ENCODE results near the gene PMS1.
"Not testable (repeated sequence)": the region's sequence is repeated elsewhere in the genome, so short reads cannot be mapped to it uniquely, and the experiment has no call there.

Gene PMS1

GRCh38 chr2:189834059-189834458, 49.8 kb downstream of the PMS1 start:
- Mint-ChIP-seq H3K27ac (peak overlapping the region; percentile 75), H3K36me3 (ENCODE audit: low read depth) (peaks cover 39% of the 10 kb centered on the region), H3K4me3 (no peak overlapping the region), H3K4me1 (peaks cover 54% of the 10 kb centered on the region), H3K27me3 (ENCODE audit: low read depth, poor library complexity) (no peaks in the 10 kb centered on the region), H3K9me3 (no peaks in the 10 kb centered on the region)
- DNase-seq, result no peak
- TF ChIP-seq CTCF (IDR thresholded peaks at IDR 0.05), result no peak

- peaks cover 49% of the 10 kb centered on the region for H3K4me1 Mint-ChIP-seq
- not testable (repeated sequence) for H3K27me3 Mint-ChIP-seq (ENCODE audit: low read depth, poor library complexity); H3K4me3 Mint-ChIP-seq; H3K9me3 Mint-ChIP-seq; DNase-seq
- H3K36me3 Mint-ChIP-seq (ENCODE audit: low read depth), result peaks cover 38% of the 10 kb centered on the region
- peak overlapping the region; percentile 75 for H3K27ac Mint-ChIP-seq
Measured at GRCh38 chr2:189834642-189835041, 50.4 kb downstream of the PMS1 start.

DNA sequence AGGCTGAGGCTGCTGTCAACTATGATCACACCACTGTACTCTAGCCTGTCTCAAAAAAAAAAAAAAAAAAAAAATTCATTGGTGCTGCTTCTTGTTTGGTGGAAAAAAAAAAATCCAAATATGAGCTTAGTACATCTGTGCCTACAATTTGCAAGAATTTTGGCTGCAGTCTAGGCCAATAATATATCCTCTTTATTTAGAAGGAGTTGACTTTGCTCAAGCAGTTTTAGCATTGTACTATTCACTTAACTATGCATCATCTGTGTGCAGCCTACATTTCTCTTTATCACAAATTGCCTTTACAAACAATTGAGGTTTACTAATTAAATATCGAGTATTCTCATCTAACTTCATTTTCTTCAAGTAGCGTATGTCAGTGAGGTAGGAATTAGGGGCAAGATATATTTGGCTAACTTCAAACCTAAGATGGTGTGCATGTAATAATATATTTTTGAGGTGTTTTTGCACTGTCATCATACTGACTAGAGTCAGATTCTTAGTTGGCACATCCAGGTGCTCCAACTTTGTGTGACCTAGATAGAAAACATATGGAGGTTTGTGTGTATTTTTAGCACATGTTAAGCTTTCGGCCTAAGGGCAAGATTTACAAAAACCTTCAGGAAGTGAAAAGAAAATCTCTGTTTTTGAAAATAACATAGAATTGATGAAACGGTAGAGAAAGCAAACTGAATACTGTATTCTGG, 51.8 kb downstream of the PMS1 start:
- no peaks in the 10 kb centered on the region for H3K27me3 Mint-ChIP-seq (ENCODE audit: low read depth, poor library complexity)
- no peak for DNase-seq
- H3K4me3 Mint-ChIP-seq, result no peak overlapping the region
- H3K9me3 Mint-ChIP-seq, result no peaks in the 10 kb centered on the region
- peaks cover 31% of the 10 kb centered on the region for H3K36me3 Mint-ChIP-seq (ENCODE audit: low read depth)
- peak overlapping the region; percentile 93 for H3K27ac Mint-ChIP-seq
- no peak for TF ChIP-seq CTCF (IDR thresholded peaks at IDR 0.05)
- H3K4me1 Mint-ChIP-seq, result peaks cover 36% of the 10 kb centered on the region

DNA sequence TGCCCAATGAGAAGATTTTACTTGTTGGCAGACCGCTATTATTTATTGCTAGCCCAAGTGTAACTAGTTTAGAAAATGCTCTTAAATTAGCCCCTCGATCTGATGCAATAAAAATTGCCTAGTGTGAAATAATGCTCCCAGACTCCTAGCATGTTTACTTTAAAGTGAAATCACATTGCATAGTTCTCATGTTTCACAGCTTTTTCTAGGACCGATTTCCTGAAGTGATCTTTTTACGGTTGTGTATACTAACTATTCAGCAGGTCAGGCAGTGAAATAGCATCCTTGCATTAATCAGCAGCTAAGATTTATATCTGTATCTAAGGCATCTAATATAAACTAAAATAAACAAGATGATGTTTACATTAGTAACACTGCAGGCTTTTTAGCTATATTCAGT, 52.4 kb downstream of the PMS1 start:
- H3K4me3 Mint-ChIP-seq, result peak overlapping the region; percentile 2
- H3K27me3 Mint-ChIP-seq (ENCODE audit: low read depth, poor library complexity), result no peaks in the 10 kb centered on the region
- no peaks in the 10 kb centered on the region for H3K9me3 Mint-ChIP-seq
- DNase-seq, result no peak
- peaks cover 39% of the 10 kb centered on the region for H3K4me1 Mint-ChIP-seq
- H3K36me3 Mint-ChIP-seq (ENCODE audit: low read depth), result peaks cover 35% of the 10 kb centered on the region
- H3K27ac Mint-ChIP-seq, result peak overlapping the region; percentile 93
- no peak for TF ChIP-seq CTCF (IDR thresholded peaks at IDR 0.05)

DNA sequence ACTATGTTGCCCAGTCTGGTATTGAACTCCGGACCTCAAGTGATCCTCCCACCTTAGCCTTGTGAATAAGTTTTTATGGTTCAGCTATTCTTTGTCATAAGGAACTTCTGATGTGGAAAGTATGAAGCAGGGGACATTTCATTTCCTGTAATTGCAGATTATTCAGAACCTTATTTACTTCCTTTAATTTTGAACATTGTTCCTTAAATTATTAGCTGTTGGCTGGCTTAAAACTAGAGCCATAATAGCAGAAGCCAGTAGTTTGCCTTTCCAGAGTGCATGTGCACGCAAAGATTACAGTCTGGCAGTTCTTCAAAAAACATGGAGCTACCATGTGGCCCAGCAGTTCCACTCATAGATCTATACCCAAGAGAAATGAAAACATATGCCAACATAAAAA, 53.1 kb downstream of the PMS1 start:
- Mint-ChIP-seq H3K4me3 (no peak overlapping the region), H3K9me3 (no peaks in the 10 kb centered on the region), H3K27me3 (ENCODE audit: low read depth, poor library complexity) (no peaks in the 10 kb centered on the region), H3K27ac (no peak overlapping the region), H3K4me1 (peaks cover 46% of the 10 kb centered on the region), H3K36me3 (ENCODE audit: low read depth) (peaks cover 36% of the 10 kb centered on the region)
- no peak for DNase-seq
- TF ChIP-seq CTCF (IDR thresholded peaks at IDR 0.05), result no peak

- DNase-seq, result no peak
- H3K4me1 Mint-ChIP-seq, result peaks cover 39% of the 10 kb centered on the region
- peaks cover 59% of the 10 kb centered on the region for H3K36me3 Mint-ChIP-seq (ENCODE audit: low read depth)
- H3K27me3 Mint-ChIP-seq (ENCODE audit: low read depth, poor library complexity), result no peaks in the 10 kb centered on the region
- no peaks in the 10 kb centered on the region for H3K9me3 Mint-ChIP-seq
- no peak overlapping the region for H3K4me3 Mint-ChIP-seq
- no peak overlapping the region for H3K27ac Mint-ChIP-seq
- no peak for TF ChIP-seq CTCF (IDR thresholded peaks at IDR 0.05)
Measured at GRCh38 chr2:189841019-189841418, 56.8 kb downstream of the PMS1 start.
